Hepatic stellate cell (primary cell): ENCODE data around the gene RBAK.
"Not testable (repeated sequence)": the region's sequence is repeated elsewhere in the genome, so short reads cannot be mapped to it uniquely, and the experiment has no call there.

ENCODE experiments used
- DNase-seq: peaks from one replicate; pipeline ENCODE4 v3.0.0; 2011; ENCODE audit warnings: low spot score

The RBAK gene

DNA sequence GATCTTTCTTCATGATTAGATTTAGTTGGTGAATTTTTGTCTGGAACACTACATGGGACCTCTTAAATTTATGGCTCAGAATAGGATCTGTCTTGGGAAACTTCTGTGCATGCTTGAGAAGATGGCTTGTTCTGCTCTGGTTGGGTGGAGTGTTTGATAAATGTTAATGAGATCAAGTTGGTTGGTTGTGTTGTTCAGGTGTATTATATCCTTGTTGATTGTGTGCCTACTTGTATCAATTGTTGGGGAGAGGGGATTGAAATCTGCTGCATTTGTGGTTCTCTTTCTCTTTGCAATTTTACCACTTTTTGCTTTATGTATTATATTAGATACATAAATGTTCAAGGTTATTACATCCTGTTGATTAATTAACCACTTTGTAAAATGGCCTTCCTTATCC lies 6.1 kb downstream of the RBAK start:
- DNase-seq = not testable (repeated sequence)

DNA sequence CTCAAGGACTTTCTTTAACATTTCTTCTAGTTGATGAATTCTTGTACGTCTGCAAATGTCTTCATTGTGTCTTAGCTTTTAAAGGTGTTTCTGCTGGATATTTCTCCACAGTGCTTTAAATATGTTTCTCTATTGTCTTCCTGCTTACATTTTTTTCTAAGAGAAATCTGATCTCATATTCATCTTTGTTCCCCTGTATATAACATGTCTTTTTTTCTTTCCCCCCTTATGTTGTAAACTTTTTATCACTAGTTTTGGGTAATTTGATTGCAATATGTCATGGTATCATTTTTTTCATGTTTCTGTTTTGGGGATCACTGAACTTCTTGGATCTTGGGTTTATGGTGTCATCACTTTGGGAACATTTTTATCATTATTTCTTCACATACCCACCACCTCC lies 7.5 kb downstream of the RBAK start:
- DNase-seq = no peak

DNA sequence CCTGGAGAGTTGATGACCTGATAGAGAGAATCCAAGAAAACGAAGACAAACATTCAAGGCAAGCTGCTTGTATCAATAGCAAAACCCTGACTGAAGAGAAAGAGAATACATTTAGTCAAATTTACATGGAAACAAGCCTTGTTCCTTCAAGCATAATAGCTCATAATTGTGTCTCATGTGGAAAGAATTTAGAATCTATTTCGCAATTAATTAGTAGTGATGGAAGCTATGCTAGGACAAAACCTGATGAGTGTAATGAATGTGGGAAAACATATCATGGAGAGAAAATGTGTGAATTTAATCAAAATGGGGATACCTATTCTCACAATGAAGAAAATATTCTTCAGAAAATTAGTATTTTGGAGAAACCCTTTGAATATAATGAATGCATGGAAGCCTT lies 18.0 kb downstream of the RBAK start:
- no peak for DNase-seq

DNA sequence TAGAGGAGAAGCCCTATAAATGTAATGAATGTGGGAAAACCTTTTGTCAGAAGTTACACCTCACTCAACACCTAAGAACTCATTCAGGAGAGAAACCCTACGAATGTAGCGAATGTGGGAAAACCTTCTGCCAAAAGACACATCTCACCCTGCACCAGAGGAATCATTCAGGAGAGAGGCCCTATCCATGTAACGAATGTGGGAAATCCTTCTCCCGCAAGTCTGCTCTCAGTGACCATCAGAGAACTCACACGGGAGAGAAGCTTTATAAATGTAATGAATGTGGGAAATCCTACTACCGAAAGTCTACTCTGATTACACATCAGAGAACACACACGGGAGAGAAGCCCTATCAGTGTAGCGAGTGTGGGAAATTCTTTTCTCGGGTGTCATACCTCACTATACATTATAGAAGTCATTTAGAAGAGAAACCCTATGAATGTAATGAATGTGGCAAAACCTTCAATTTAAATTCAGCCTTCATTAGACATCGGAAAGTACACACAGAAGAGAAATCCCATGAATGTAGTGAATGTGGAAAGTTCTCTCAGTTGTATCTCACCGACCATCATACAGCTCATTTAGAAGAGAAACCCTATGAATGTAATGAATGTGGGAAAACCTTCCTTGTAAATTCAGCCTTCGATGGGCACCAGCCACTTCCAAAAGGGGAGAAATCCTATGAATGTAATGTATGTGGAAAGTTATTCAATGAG lies 18.9 kb downstream of the RBAK start:
- no peak for DNase-seq

DNA sequence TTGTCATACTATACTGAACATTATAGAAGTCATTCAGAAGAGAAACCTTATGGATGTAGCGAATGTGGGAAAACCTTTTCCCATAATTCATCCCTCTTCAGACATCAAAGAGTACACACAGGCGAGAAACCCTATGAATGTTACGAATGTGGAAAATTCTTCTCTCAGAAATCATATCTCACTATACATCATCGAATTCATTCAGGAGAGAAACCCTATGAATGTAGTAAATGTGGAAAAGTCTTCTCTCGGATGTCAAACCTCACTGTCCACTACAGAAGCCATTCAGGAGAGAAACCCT lies 19.4 kb downstream of the RBAK start:
- no peak for DNase-seq

DNA sequence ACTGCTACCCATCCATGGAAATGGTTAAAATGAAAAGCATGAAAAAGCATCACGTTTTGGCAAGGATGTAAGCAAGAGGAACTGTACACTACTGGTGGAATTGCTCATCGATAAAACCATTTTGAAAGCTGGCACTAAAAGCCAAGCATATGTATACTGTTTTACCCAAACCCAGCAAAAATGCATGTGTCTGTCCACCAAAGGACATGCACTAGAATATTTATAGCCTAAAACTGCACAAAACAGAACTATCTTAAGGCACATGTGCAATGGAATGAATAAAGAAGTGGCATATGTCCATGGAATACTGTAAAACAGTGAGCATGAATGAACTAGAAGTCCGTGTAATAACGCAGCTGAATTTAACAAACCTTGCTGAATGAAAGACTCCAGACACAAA lies 22.9 kb downstream of the RBAK start:
- no peak for DNase-seq

DNA sequence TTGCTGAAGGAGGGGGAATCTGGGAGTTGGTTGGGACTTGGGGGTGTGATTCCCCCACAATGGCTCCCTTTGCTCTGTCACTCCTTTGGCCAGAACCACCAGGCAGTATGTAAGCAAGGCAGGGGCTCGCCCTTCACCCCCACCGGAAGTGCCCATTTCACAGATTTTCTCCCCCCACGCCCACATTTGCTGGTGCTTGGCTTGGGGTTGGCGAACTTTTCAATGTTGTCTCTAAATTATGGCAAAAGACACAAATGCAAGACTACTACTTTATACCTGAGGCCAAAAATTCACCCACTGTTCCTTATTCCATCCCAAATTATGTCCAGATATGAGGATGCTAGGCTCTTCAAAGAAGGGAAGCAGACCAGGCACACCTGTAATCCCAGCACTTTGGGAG lies 24.5 kb downstream of the RBAK start:
- no peak for DNase-seq

DNA sequence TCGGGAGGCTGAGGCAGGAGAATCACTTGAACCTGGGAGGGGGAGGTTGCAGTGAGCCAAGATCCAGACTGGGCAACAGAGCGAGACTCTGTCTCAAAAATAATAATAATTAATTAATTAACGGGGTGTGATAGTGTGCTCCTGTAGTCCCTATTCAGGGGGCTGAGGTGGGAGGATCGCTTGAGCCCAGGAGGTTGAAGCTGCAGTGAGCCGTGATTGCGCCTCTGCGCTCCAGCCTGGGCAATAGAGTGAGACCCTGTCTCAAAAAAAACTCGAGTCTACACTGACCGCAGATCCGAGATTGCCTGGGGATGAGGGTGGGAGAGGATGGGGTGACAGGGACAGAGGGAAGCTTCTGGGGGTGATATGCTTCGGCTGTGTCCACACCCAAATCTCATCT lies 29.5 kb downstream of the RBAK start:
- not testable (repeated sequence) for DNase-seq

DNA sequence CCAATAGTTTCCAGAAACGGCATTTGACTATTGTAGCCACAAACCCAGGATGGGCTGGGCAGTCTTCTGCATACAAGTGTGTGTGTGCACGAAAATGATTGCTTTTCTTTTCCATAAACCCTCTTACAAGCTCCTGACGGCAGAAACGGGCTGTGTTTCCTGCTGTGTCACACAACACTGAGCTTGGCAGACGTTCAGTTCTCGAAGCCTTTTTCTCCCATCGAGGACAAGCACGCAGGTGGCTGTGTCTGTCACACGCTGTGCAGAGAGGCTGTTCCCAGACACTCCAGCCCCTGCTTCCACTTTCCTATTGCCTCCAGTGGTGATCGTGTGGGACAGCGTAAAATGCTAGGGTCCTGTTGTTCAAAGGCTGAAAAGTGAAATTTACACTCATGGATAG lies 32.1 kb downstream of the RBAK start:
- no peak for DNase-seq

DNA sequence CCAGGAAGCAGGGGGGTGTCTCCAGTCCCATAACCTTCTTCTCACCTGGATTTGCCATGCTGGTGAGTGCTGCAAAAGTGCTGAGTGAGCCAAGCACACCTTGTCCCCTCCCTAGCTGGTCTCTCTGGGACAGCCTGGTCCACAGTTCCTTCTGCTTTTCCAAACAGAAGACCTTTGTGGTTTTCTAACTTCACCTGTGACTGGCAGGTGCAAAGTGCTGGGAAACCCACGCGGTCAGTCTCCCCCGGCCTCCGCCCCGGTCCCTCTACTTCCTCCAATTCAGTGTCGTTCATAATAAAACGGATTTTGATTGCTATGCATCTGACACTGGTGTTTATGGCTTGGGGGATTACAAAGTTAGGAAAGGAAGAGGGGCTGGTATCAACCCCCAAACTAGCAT lies 37.1 kb downstream of the RBAK start:
- DNase-seq = no peak

DNA sequence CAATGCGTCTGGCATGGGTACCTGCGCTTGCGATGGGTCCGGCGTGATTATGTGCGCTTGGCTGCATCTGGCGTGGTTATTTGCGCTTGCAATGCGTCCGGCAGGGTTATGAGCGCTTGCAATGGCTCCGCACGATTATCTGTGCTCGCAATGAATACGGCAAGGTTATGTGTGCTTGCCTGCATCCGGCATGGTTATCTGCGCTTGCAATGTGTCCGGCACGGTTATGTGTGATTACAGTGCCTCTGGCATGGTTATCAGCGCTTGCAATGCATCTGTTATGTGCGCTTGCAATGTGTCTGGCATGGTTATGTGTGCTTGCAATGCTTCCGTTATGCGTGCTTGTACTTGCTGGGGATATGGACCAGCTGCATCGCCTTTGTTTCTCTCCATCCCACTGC lies 37.7 kb downstream of the RBAK start:
- no peak for DNase-seq

DNA sequence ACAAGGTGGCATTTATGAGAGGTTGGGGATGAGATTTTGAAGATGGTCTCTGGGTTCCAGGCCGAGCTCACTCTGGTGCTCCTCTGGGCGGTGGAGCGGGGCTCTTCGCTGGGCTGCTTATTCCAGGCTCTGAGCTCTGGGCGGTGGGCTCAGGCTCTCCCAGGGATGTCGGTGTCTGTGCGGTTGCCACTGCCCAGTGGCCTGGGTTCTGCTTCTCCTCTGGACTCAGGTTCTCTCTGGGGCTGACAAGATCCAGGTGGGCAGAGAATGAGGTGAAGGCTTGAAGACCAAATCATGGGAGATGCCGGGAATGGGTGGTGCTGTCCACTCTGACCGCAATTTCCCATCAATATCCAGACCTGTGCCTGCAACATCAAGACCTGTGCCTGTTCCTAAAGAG lies 40.6 kb downstream of the RBAK start:
- no peak for DNase-seq

DNA sequence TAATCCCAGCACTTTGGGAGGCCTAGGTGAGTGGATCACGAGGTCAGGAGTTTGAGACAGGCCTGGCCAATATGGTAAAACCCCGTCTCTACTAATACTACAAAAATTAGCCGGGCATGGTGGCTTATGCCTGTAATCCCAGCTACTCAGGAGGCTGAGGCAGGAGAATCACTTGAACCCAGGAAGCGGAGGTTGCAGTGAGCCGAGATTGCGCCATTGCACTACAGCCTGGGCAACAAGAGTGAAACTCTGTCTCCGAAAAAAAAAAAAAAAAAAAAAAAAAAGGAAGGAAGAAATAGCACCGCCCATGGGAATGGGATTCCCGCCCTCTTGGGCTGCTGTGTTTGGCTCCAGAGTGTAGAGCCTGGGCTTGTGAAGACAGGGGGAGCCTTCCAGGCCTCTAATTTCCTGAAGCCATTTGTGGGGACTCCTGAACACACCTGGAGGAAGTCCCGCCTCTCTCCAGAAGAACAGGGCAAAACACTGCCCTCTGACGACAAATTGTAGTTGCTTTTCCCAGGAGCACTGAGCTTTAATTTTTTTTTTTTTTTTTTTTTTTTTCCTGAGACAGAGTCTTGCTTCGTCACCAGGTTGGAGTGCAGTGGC lies 42.7 kb downstream of the RBAK start:
- DNase-seq = not testable (repeated sequence)

DNA sequence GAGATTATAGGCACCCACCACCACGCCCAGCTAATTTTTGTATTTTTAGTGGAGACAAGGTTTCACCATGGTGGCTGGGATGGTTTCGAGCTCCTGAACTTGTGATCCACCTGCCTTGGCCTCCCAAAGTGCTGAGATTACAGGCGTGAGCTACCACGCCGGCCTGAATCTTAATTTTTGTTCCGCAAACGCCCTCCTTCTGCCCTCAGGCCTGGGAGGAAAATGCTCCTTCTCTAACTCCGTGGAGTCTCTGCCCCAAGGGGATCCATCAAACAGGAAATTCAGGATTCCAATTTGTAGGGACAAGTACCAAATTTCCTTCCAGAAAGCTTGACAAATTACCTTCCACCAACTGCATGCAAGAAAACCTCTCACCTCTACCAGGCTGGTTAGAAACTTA lies 43.2 kb downstream of the RBAK start:
- DNase-seq = no peak

DNA sequence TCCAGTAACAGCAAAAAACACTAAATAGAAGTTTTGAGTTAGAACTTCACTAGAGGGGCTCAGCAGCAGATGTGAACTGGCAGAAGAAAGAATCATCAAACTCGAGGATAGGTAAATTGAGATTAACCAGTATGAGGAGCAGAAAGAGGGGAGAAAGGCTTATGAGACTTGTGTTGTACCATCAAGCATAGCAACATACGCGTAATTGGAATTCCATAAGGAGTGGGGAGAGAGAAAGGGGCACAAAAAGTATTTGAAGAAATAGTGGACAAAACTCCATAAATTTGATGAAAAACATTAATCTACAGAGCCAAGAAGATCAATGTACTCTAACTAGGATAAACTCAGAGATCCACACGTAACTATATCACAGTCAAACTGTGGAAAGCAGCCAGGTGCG lies 48.3 kb downstream of the RBAK start:
- DNase-seq = no peak

DNA sequence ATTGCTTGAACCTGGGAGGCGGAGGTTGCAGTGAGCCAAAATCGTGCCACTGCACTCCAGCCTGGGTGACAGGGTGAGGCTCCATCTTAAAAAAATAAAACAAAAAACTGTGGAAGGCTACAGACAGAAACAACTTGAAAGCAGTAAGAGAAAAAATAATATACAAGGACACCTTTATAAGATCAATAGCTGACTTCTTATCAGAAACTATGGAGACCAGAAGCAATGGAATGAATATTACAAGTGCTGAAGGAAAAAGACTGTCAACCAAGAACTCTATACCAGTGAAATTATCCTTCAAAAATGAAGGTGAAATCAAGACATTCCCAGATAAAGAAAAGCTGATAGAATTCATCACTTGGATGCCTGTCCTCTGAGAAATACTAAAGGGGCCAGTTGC lies 49.0 kb downstream of the RBAK start:
- DNase-seq = no peak

DNA sequence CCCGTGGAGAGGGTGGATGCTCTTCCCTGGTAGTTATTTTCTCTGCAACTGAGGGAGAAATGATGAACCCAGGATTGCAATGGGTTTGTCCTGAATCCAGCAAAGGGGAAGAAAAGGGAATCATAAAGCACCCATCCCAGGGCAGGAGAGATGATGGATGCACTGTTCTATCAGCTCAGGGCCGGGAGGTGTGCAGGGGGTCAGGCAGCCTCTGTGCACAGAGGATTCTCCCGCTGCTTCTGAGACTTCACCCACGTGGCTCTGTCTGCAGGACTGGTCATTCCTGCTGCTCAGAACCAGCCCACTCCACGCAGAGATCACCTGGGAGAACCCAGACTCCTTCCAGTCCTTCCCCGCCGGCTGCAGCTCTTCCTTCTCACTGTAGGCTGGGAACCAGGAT lies 70.7 kb downstream of the RBAK start:
- no peak for DNase-seq

DNA sequence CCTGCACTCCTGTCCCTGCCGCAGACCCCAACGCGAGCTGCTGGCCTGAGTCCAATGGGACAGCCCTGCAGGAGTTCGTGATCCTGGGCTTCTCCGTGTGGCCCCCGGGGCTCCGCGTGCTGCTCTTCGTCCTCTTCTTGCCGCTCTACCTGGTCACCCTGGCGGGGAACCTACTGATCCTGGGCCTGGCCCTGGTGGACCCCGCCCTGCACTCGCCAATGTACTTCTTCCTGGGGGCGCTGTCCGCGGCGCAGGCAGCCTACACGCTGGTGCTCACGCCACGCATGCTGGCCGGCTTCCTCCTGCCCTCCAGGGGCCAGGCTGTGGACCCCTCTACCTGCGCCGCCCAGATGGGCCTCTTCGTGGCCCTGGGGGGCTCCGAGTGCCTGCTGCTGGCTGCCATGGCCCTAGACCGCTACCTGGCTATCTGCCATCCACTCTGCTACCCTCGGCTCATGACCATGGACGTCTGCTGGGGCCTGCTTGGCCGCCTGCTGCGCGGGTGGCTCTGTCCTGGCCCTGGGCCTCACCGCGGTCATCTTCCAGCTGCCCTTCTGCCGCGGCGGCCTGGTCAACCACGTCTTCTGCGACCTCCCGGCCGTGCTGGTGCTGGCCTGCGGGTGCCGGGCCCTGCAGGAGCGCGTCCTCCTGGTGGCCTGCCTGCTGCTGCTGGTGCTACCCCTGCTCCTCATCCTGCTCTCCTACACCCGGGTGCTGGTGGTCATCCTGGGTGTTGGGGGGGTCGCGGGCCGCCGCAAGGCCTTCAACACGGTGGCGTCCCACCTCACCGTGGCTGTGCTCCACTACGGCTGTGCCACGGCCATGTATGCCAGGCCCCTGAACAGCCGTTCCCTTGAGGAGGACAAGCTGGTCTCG lies 71.7 kb downstream of the RBAK start:
- no peak for DNase-seq
